Keratinocyte (primary cell): ENCODE measurements around the gene TOR1AIP2. TPM values are rescaled to one million over a fixed set of nuclear protein-coding genes. Genes with fewer than 3 reads are reported as not detected.
"Not testable (repeated sequence)": the region's sequence is repeated elsewhere in the genome, so short reads cannot be mapped to it uniquely, and the experiment has no call there.

Experiments
- DNase-seq: peaks from one replicate; pipeline ENCODE4 v3.0.0-alpha.2; 2011; ENCODE audit warnings: low read depth, missing footprints, low spot score
- FAIRE-seq: peaks from 2 replicates; lab custom pipeline; 2011; peaks lifted over from hg19 to GRCh38; lab: Jason Lieb, UNC
- H2AFZ ChIP-seq: 2 replicates; pipeline ENCODE4 v1.6.0; 2012; ENCODE audit warnings: low read length, control low read depth, inconsistent platforms; ENCODE audit not compliant: control insufficient read depth
- H3K27ac ChIP-seq: 2 replicates; pipeline ENCODE4 v1.5.1; 2011; ENCODE audit warnings: low read length; ENCODE audit not compliant: control insufficient read depth, insufficient read depth
- H3K27me3 ChIP-seq: 3 replicates; pipeline ENCODE4 v1.6.0; 2011; ENCODE audit warnings: low read length; ENCODE audit not compliant: control insufficient read depth, insufficient read depth; ENCODE audit errors: extremely low read depth
- H3K36me3 ChIP-seq, 2 experiments: 2 replicates in 1 of 2; 3 replicates in 1 of 2; pipeline ENCODE4 v1.5.1; 2011; ENCODE audit warnings: low read length in 2 of 2, mild to moderate bottlenecking in 1 of 2; ENCODE audit not compliant: control insufficient read depth in 2 of 2, insufficient read depth in 2 of 2; ENCODE audit errors: extremely low read depth in 1 of 2
- H3K4me1 ChIP-seq: 3 replicates; pipeline ENCODE4 v1.5.1; 2011; ENCODE audit warnings: low read length; ENCODE audit not compliant: control insufficient read depth, insufficient read depth; ENCODE audit errors: extremely low read depth
- H3K4me2 ChIP-seq: 3 replicates; pipeline ENCODE4 v1.6.0; 2011; ENCODE audit warnings: low read depth, low read length; ENCODE audit not compliant: control insufficient read depth, insufficient read depth; ENCODE audit errors: extremely low read depth
- H3K4me3 ChIP-seq, 3 experiments: fragments of 200-600 bp in 1 of 3; sonication (generic) in 1 of 3; 2 replicates in 2 of 3; 3 replicates in 1 of 3; pipeline ENCODE4 v1.5.1; 2011 to 2016; ENCODE audit warnings: low read length in 3 of 3, mild to moderate bottlenecking in 3 of 3, control low read depth in 2 of 3, inconsistent platforms in 1 of 3, low read depth in 1 of 3, mixed read lengths in 1 of 3, mixed run types in 1 of 3, moderate library complexity in 1 of 3; ENCODE audit not compliant: control insufficient read depth in 2 of 3, insufficient read depth in 2 of 3; ENCODE audit errors: extremely low read depth in 1 of 3
- H3K79me2 ChIP-seq: 2 replicates; pipeline ENCODE4 v1.6.0; 2012; ENCODE audit warnings: low read length; ENCODE audit not compliant: control insufficient read depth, insufficient read depth
- H3K9ac ChIP-seq: 3 replicates; pipeline ENCODE4 v1.6.0; 2011; ENCODE audit warnings: low read length; ENCODE audit not compliant: control insufficient read depth, insufficient read depth; ENCODE audit errors: extremely low read depth
- H3K9me1 ChIP-seq: 3 replicates; pipeline ENCODE4 v1.6.0; 2011; ENCODE audit warnings: low read length; ENCODE audit not compliant: control insufficient read depth, insufficient read depth; ENCODE audit errors: extremely low read depth
- H3K9me3 ChIP-seq: 2 replicates; pipeline ENCODE4 v1.5.1; 2012; ENCODE audit warnings: low read depth, low read length; ENCODE audit not compliant: control insufficient read depth
- H4K20me1 ChIP-seq: 3 replicates; pipeline ENCODE4 v1.6.0; 2011; ENCODE audit warnings: low read length; ENCODE audit not compliant: control insufficient read depth, insufficient read depth; ENCODE audit errors: extremely low read depth
- EZH2 ChIP-seq: IDR thresholded peaks from one replicate; pipeline ENCODE4 v1.6.1; 2012; ENCODE audit warnings: inconsistent platforms, mild to moderate bottlenecking, low read length, moderate library complexity
- dilution Hi-C: fragments of 300-500 bp; cut with MboI; formaldehyde crosslinking; loops from one replicate; pipeline ENCODE4 v1.7.0; 2020; ENCODE audit warnings: low sequenced_read_pairs; ENCODE audit not compliant: extremely low pct_ligation_motif_present
- polyA plus RNA-seq, 5 experiments: library from polyadenylated mRNA; depleted of rRNA in 3 of 5; stranded (reverse) in 3 of 5; stranded (forward) in 1 of 5; unstranded in 1 of 5; fragments of >200 nt; gene quantifications; 1 replicate in 1 of 5; 2 replicates in 3 of 5; 3 replicates in 1 of 5; pipeline versions ENCODE4 v1.2.1 to v1.2.3, GENCODE V29; 2011 to 2012; ENCODE audit warnings: missing spikeins in 2 of 5, low read depth in 1 of 5, low replicate concordance in 1 of 5
- TF ChIP-seq, protein P1 (sequence below), 3 experiments: IDR thresholded peaks in 1 of 3; conservative IDR thresholded peaks in 1 of 3; optimal IDR thresholded peaks in 1 of 3; 2 replicates in 2 of 3; 3 replicates in 1 of 3; pipeline versions ENCODE3 to v1.5.1; 2011; ENCODE audit warnings: low read length in 3 of 3, mild to moderate bottlenecking in 3 of 3, moderate library complexity in 2 of 3, control low read depth in 1 of 3, inconsistent platforms in 1 of 3; ENCODE audit not compliant: insufficient read depth in 2 of 3; ENCODE audit errors: extremely low read depth in 1 of 3

The TOR1AIP2 gene
- polyA plus RNA-seq, 1 donor (not counting 4 experiments of a cell fraction or from before 2014, with no cell fraction given), result 49.9 TPM

DNA sequence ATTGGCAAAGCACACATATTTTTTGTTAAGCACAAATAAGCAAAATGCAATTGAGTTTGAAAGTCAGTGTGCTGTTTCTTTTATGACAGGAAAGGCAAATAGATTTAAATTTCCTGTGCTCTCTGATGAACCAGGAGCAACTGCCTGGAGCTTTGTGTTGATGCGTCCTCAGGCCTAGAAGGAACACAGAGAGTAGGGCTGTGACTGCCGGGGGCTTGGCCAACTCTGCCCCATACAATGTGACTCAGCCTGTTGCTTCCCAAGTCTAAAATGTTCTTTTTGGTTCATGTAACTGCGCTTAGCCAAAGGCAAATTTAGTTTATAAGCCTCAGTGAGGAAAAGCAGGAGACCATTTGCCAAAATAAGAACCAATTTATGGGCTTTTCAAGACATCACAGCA, 37.5 kb downstream of the TOR1AIP2 start:
- Histone ChIP-seq H3K79me2 (no peaks in the 10 kb centered on the region), H3K27ac (no peak overlapping the region), H2AFZ (no peak overlapping the region), H3K9ac (no peak overlapping the region), H3K4me3 (no peak overlapping the region), H3K4me2 (no peak overlapping the region), H3K27me3 (no peaks in the 10 kb centered on the region), H3K4me1 (no peaks in the 10 kb centered on the region), H3K36me3 (peaks cover 3% of the 10 kb centered on the region in 2 experiments), H4K20me1 (no peaks in the 10 kb centered on the region), H3K9me1 (no peaks in the 10 kb centered on the region), H3K9me3 (no peaks in the 10 kb centered on the region)
- no peak for DNase-seq
- no peak for FAIRE-seq
- dilution Hi-C loops, result no loop called here
- TF ChIP-seq EZH2, result no peak
- TF ChIP-seq, protein P1, sequence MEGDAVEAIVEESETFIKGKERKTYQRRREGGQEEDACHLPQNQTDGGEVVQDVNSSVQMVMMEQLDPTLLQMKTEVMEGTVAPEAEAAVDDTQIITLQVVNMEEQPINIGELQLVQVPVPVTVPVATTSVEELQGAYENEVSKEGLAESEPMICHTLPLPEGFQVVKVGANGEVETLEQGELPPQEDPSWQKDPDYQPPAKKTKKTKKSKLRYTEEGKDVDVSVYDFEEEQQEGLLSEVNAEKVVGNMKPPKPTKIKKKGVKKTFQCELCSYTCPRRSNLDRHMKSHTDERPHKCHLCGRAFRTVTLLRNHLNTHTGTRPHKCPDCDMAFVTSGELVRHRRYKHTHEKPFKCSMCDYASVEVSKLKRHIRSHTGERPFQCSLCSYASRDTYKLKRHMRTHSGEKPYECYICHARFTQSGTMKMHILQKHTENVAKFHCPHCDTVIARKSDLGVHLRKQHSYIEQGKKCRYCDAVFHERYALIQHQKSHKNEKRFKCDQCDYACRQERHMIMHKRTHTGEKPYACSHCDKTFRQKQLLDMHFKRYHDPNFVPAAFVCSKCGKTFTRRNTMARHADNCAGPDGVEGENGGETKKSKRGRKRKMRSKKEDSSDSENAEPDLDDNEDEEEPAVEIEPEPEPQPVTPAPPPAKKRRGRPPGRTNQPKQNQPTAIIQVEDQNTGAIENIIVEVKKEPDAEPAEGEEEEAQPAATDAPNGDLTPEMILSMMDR (optimal IDR thresholded peaks at IDR 0.05 in 1 of 3, IDR thresholded peaks at IDR 0.05 in 1 of 3, conservative IDR thresholded peaks at IDR 0.05 in 1 of 3; ENCODE audit: extremely low read depth in 1 of 3, insufficient read depth in 2 of 3, low read length in 3 of 3), result no peak

DNA sequence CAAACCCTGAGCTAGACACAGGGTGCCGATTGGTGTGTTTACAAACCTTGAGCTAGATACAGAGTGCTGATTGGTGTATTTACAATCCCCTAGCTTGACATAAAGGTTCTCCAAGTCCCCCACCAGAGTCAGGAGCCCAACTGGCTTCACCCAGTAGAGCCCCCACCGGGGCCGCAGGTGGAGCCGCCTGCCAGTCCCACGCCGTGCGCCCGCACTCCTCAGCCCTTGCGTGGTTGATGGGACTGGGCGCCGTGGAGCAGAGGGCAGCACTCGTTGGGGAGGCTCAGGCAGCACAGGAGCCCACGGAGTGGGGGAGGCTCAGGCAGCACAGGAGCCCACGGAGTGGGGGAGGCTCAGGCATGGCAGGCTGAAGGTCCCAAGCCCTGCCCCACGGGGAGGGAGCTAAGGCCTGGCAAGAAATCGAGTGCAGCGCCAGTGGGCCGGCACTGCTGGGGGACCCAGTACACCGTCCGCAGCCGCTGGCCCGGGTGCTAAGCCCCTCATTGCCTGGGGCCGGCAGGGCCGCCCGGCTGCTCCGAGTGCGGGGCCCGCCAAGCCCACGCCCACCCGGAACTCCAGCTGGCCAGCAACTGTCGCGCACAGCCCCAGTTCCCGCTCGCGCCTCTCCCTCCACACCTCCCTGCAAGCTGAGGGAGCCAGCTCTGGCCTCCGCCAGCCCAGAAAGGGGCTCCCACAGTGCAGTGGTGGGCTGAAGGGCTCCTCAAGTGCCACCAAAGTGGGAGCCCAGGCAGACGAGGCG, 40.7 kb downstream of the TOR1AIP2 start:
- H2AFZ ChIP-seq, H3K79me2 ChIP-seq, H3K36me3 ChIP-seq, H3K9ac ChIP-seq, H3K9me3 ChIP-seq, dilution Hi-C loops, H3K4me2 ChIP-seq, H3K27me3 ChIP-seq, H3K27ac ChIP-seq, FAIRE-seq, H3K9me1 ChIP-seq, H3K4me3 ChIP-seq, H3K4me1 ChIP-seq, H4K20me1 ChIP-seq, DNase-seq: not testable (repeated sequence)
